PC-9 (cell line): Measurements from ENCODE around the gene AGBL5. TPM values are rescaled to one million over a fixed set of nuclear protein-coding genes. Genes with fewer than 3 reads are reported as not detected.

Experiments
- Bru-seq: library from RNA; stranded (reverse); fragments of 400-500 nt; gene quantifications from one replicate; lab custom pipeline; 2021; lab: Mats Ljungman, UMichigan
- BruChase-seq, 2 experiments: library from RNA; stranded (reverse); fragments of 400-500 nt; gene quantifications; one replicate each; lab custom pipeline; 2021; lab: Mats Ljungman, UMichigan
- BruUV-seq: library from RNA; stranded (reverse); fragments of 400-500 nt; replicated peaks from 2 replicates; lab custom pipeline; 2021; lab: Mats Ljungman, UMichigan
- CTCF ChIA-PET: fragments of 300-600 bp; sonication (Branson Sonifier 250); formaldehyde crosslinking; loops from one replicate; lab custom pipeline; 2022; ENCODE audit warnings: antibody characterized with exemption; lab: Charles Lee
- POLR2A ChIA-PET: fragments of 300-600 bp; sonication (Branson Sonifier 250); formaldehyde crosslinking; loops from one replicate; lab custom pipeline; 2022; ENCODE audit warnings: antibody characterized with exemption; ENCODE audit not compliant: unreplicated experiment; lab: Charles Lee
- DNase-seq, 2 experiments: peaks; one replicate each; pipeline versions ENCODE4 v3.0.0 to v3.0.0-alpha.2; 2015 to 2022; ENCODE audit warnings: mixed read lengths in 1 of 2
- H2AFZ ChIP-seq: fragments of 200-600 bp; sonication (generic); 2 replicates; pipeline ENCODE4 v1.8.1; 2017; ENCODE audit warnings: antibody characterized with exemption
- H3F3A ChIP-seq: fragments of 200-600 bp; sonication (generic); 2 replicates; pipeline ENCODE4 v1.8.1; 2017; ENCODE audit warnings: antibody characterized with exemption, mild to moderate bottlenecking, low read depth; ENCODE audit not compliant: insufficient read depth
- H3K27ac ChIP-seq: fragments of 200-600 bp; sonication (generic); 2 replicates; pipeline ENCODE4 v1.6.1; 2016; ENCODE audit warnings: mixed run types
- H3K27me3 ChIP-seq: fragments of 200-600 bp; sonication (generic); 2 replicates; pipeline ENCODE4 v1.6.1; 2016; ENCODE audit warnings: low read depth, mixed run types; ENCODE audit not compliant: insufficient read depth
- H3K36me3 ChIP-seq: fragments of 200-600 bp; sonication (generic); 2 replicates; pipeline ENCODE4 v1.6.1; 2016; ENCODE audit warnings: low read depth, mixed run types
- H3K4me1 ChIP-seq: fragments of 200-600 bp; sonication (generic); replicated peaks from 2 replicates; pipeline ENCODE4 v1.6.1; 2016; ENCODE audit warnings: mixed run types; ENCODE audit not compliant: insufficient read depth
- H3K4me2 ChIP-seq: fragments of 200-600 bp; sonication (generic); 2 replicates; pipeline ENCODE4 v1.6.1; 2017; ENCODE audit warnings: mixed run types
- H3K4me3 ChIP-seq: fragments of 200-600 bp; sonication (generic); 2 replicates; pipeline ENCODE4 v1.6.1; 2016; ENCODE audit warnings: mixed run types
- H3K79me2 ChIP-seq: fragments of 200-600 bp; sonication (generic); 2 replicates; pipeline ENCODE4 v1.6.1; 2017; ENCODE audit warnings: low read depth, mixed run types
- H3K9me2 ChIP-seq: fragments of 200-600 bp; sonication (generic); 2 replicates; pipeline ENCODE4 v1.8.1; 2017; ENCODE audit warnings: mild to moderate bottlenecking; ENCODE audit not compliant: insufficient read depth
- H3K9me3 ChIP-seq: fragments of 200-600 bp; sonication (generic); 2 replicates; pipeline ENCODE4 v1.8.1; 2016; ENCODE audit warnings: low read depth; ENCODE audit not compliant: insufficient read depth
- H4K20me1 ChIP-seq: fragments of 200-600 bp; sonication (generic); 2 replicates; pipeline ENCODE4 v1.8.1; 2017; ENCODE audit not compliant: insufficient read depth
- CTCF ChIP-seq: fragments of 200-600 bp; sonication (generic); conservative IDR thresholded peaks from 2 replicates; pipeline ENCODE4 v1.6.1; 2017; ENCODE audit warnings: mixed run types, antibody characterized with exemption, mild to moderate bottlenecking, moderate library complexity
- EZH2 ChIP-seq: fragments of 200-600 bp; sonication (generic); IDR thresholded peaks from 2 replicates; pipeline ENCODE4 v1.8.0; 2017; ENCODE audit warnings: antibody characterized with exemption, low read depth
- intact Hi-C: fragments of 100-400 bp; cut with micrococcal nuclease; formaldehyde crosslinking; loops from one replicate; pipeline ENCODE4 v1.10.0; 2022; ENCODE audit not compliant: unreplicated experiment
- long read RNA-seq: library from polyadenylated mRNA; stranded (forward); transcript quantifications from one replicate; pipeline ENCODE4 v2.0.0, GENCODE V29; 2022
- total RNA-seq: library from RNA; stranded (reverse); gene quantifications from 2 replicates; pipeline ENCODE4 v1.2.3, GENCODE V29; 2021

AGBL5 gene
- 63.2 and 64.0 TPM in 2 replicates for total RNA-seq
- Bru-seq, nascent RNA = percentile 55 among the genes with signal in this experiment
- BruChase-seq, experiment 1, labeled RNA remaining after a 2-hour chase = percentile 63 among the genes with signal in this experiment
- percentile 72 among the genes with signal in this experiment for BruChase-seq, experiment 2, labeled RNA remaining after a 6-hour chase
- long read RNA-seq, transcript AGBL5-201 (11 exons, 2,382 nt) = major isoform, 54 of 128 reads
- long read RNA-seq, partial matches to known transcripts = 12 of 128 reads
- long read RNA-seq, other reads (novel, unspliced or antisense) = 56 of 128 reads

- peak; percentile 86 to 95 for DNase-seq
- TF ChIP-seq EZH2 (no peak), CTCF (no peak)
- peak within 1 kb of the TSS; percentile 91 for H2AFZ ChIP-seq
- H3K27me3 ChIP-seq = no peaks in the 10 kb centered on the region
- CTCF ChIA-PET = interaction anchor here (0.9 to 1.0 kb wide), 2 partner anchors 89 to 90 kb away, joined by 5 read pairs; no protein-coding TSS in a partner anchor
- peaks cover 14% of the 10 kb centered on the region for H3K4me1 ChIP-seq
- peak within 1 kb of the TSS; percentile 80 for H3K4me2 ChIP-seq
- H3F3A ChIP-seq = peaks cover 22% of the 10 kb centered on the region
- H3K79me2 ChIP-seq = no peaks in the 10 kb centered on the region
- peaks cover 15% of the 10 kb centered on the region for H3K36me3 ChIP-seq
- peak within 1 kb of the TSS; percentile 98 for H3K4me3 ChIP-seq
- POLR2A ChIA-PET = interaction anchor here (0.6 to 1.0 kb wide), 5 partner anchors 9 to 1225 kb away, joined by 3 to 5 read pairs (median 3); no protein-coding TSS in a partner anchor
- no TSS peak for BruUV-seq
- no peaks in the 10 kb centered on the region for H3K9me3 ChIP-seq
- no peaks in the 10 kb centered on the region for H3K9me2 ChIP-seq
- H3K27ac ChIP-seq = peak within 1 kb of the TSS; percentile 70
- intact Hi-C loops = loop anchor here (1.0 kb wide), 4 partner anchors 18 to 90 kb away; partner anchors contain the start of gene KHK
- no peaks in the 10 kb centered on the region for H4K20me1 ChIP-seq
Observed at GRCh38 chr2:27050996-27051901, at the start of gene AGBL5. TSS of gene AGBL5 (plus strand) at chr2:27051668. CDS start at chr2:27052959, 1,291 bp downstream.

DNA sequence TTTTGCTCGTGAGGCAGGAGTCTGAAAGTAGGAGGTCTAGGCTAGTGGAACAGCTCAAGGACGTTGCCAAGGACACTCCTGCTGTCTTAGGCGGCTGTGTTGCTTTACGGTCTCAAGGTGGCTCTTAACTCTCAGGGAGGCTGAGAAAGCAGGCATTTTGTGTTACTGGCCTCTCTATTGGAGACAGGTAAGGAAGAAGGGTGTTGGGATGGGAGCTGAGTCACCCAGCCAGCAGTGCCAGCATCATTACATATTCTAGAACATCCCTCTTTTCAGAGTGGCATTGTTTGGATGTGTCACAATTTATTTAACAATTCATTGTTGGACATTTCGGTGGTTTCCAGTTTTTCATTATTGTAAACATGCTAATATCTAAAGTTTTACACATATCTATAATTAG is 49.5 kb upstream of the AGBL5 start:
- no peaks in the 10 kb centered on the region for H3K27me3 ChIP-seq
- H3K4me3 ChIP-seq = no peak overlapping the region
- H3K4me1 ChIP-seq = 0 out of 2 replicates have a peak, but pooled peaks cover 7% of the 10 kb centered on the region
- H3K9me3 ChIP-seq = no peaks in the 10 kb centered on the region
- no peak overlapping the region for H3K4me2 ChIP-seq
- H3K27ac ChIP-seq = no peak overlapping the region
- no peak for DNase-seq
- CTCF ChIA-PET = no interaction called here
- H4K20me1 ChIP-seq = no peaks in the 10 kb centered on the region
- H3F3A ChIP-seq = no peaks in the 10 kb centered on the region
- H3K36me3 ChIP-seq = no peaks in the 10 kb centered on the region
- no peaks in the 10 kb centered on the region for H3K9me2 ChIP-seq
- BruUV-seq = no TSS peak
- intact Hi-C loops = no loop called here
- POLR2A ChIA-PET = no interaction called here
- H3K79me2 ChIP-seq = no peaks in the 10 kb centered on the region; the same call in 1 of the 2 replicates
- TF ChIP-seq CTCF (no peak), EZH2 (no peak)
- no peak overlapping the region for H2AFZ ChIP-seq

DNA sequence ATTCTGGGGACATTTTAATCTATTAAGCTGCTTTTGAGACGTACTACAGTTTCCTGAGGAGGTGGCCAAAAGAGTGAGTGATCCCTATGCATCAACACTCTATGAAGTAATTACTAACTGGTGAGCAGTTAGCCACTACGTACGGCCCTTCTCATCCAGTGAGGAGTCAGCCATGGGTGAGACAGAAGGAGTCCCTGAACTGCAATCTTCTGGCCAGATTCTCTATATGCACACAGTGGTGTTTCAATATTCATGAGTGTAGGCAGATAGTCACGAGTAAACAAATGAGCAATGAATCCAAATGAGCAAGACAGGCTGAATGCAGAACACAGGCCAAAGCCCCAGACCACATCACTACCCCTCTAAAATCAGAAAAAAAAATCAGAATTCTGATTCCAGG is 48.5 kb upstream of the AGBL5 start:
- no TSS peak for BruUV-seq
- H3K9me2 ChIP-seq = no peaks in the 10 kb centered on the region
- DNase-seq = no peak
- H3K9me3 ChIP-seq = no peaks in the 10 kb centered on the region
- H3K79me2 ChIP-seq = no peaks in the 10 kb centered on the region; the same call in 1 of the 2 replicates
- H2AFZ ChIP-seq = no peak overlapping the region
- H3K4me2 ChIP-seq = no peak overlapping the region
- no peaks in the 10 kb centered on the region for H3F3A ChIP-seq
- intact Hi-C loops = no loop called here
- ChIA-PET CTCF (no interaction called here), POLR2A (no interaction called here)
- H3K36me3 ChIP-seq = no peaks in the 10 kb centered on the region
- H4K20me1 ChIP-seq = no peaks in the 10 kb centered on the region
- H3K27me3 ChIP-seq = no peaks in the 10 kb centered on the region
- H3K4me3 ChIP-seq = no peak overlapping the region
- TF ChIP-seq EZH2 (no peak), CTCF (no peak)
- 0 out of 2 replicates have a peak, but pooled peaks cover 7% of the 10 kb centered on the region for H3K4me1 ChIP-seq
- no peak overlapping the region for H3K27ac ChIP-seq
